Suppressor macrophage (primary cell): Measurements from ENCODE around the gene NCKAP5.

Experiments used
- DNase-seq, 4 experiments: peaks; one replicate each; pipeline ENCODE4 v3.0.0-alpha.2; 2020 to 2022

The NCKAP5 gene

GRCh38 chr2:133378386-133378785 is 189.9 kb downstream of the NCKAP5 start:
- no peak for DNase-seq

- no peak for DNase-seq
These were observed 190.7 kb downstream of the NCKAP5 start for GRCh38 chr2:133377599-133377998.

- no peak for DNase-seq
These were observed 191.2 kb downstream of the NCKAP5 start for GRCh38 chr2:133377021-133377481.

GRCh38 chr2:133374781-133375180 is 193.5 kb downstream of the NCKAP5 start:
- no peak for DNase-seq

DNA sequence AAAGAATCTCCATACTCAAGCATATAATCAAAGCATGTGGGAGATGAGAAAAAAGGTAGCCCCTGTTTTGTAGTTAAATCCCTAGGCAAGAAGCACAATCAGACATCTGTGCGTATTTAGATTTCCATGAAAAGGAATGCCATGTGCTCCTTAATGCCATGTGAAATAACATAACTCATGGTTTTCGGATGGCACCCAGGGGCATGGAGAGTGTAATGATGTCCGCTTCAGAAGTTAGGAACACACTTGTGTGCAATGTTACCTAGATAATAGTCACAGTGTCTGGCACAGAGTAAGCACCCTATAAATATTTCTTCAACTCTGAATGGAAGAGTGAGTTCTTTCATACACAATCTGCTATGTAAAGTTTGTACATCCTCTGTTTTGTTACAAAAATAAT is 197.0 kb downstream of the NCKAP5 start:
- no peak for DNase-seq

- no peak for DNase-seq
These were observed 198.2 kb downstream of the NCKAP5 start for GRCh38 chr2:133369901-133370658.

DNA sequence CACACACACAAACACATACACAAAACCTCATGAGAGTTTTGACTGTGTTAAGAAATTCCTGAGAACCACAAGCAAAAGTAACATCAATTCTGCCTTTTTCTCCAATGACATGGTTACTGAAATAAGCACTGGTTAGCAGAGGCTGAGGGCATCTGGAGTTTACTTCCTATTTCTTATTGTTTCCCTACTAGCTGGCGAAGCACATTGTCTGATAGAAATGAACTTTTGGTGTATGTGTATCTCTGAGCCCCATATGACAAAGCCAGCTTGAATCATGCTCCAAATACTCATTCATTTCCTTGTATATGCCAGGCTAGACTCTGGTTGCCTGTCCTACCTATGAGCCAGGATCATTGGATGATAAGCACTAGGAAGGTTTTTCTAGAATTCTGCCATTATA is 203.1 kb downstream of the NCKAP5 start:
- DNase-seq = no peak

- DNase-seq = no peak
These were observed 203.6 kb downstream of the NCKAP5 start for GRCh38 chr2:133364636-133365035.

DNA sequence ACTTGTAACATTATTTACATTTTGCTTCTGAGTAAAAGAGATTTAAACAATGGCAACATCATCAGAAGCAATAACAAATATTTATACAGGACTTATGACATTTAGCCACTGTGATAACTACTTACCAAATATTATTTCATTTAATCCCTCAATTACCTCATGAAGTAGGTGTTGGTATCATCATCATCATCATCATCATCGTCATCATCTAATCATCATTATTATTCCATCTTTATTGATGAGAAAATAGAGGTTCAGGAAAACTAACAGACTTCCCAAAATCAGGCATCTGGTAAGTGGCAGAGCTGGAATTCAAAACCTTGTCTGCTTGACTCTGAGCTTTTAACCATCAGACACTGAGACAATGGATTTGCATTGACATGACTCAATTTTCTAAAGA is 204.4 kb downstream of the NCKAP5 start:
- DNase-seq = no peak

DNA sequence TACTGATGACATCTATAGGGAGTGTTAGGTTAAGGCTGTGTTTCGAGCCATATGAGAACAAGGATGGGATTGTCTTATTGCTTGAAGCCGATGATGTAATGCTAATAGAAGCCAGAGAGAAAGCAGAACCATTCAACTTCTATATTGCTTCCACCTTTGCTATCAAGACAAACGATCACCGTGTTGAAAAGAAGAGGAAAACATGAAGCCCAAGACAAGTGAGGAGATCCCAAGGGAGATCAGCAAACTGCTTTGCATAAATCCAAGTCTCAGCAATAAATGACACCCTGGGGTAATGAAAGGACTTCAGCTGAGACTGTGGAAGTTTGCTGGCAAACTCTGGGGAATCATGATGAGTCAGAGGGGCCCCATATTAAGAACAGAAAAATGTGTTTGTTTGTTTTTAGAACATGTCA is 206.2 kb downstream of the NCKAP5 start:
- DNase-seq = no peak

GRCh38 chr2:133360882-133361281 is 207.4 kb downstream of the NCKAP5 start:
- DNase-seq = no peak

GRCh38 chr2:133360190-133360589 is 208.1 kb downstream of the NCKAP5 start:
- no peak for DNase-seq

GRCh38 chr2:133352719-133353118 is 215.5 kb downstream of the NCKAP5 start:
- no peak for DNase-seq

GRCh38 chr2:133346654-133347053 is 221.6 kb downstream of the NCKAP5 start:
- DNase-seq = no peak

DNA sequence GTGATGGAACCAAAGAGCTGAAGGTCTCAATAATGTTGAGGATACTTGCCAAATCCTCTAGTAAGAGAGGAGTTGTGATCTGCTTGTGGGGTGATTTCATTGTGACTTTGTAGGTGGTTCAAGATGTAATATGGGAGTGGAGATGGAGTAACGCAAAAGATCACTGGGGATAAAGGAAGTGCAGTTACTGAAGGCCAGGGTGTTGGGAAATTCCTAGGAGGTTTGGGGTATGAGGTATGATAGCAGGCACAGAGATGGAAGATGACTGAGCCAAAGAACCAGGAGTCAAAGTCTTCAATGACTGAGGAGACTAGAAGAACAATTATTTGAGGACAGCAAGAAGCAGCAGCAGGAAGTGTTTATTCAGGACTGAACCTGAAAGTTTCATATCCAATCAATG is 222.6 kb downstream of the NCKAP5 start:
- no peak for DNase-seq

- no peak for DNase-seq
These were observed 223.4 kb downstream of the NCKAP5 start for GRCh38 chr2:133344849-133345248.

- DNase-seq = no peak
These were observed 225.3 kb downstream of the NCKAP5 start for GRCh38 chr2:133343018-133343352.

- no peak for DNase-seq
These were observed 225.8 kb downstream of the NCKAP5 start for GRCh38 chr2:133342286-133343017.

DNA sequence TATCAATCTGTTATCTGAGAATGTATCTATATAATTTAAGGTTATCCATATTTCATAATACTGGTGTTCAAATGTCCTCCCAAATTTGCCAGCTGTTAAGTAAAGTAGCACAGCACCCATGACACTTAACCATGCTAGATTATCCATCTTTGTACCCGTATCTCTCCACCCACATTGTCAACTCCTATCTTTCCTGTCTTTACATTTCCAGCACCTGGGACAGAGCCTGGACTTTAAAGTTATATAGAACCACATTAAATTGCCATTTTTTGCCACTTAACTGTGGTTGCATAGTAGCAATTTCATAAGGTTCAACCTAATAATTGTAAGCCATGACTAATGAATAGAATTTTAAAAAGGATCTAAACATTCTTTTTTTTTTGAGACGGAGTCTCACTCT is 226.7 kb downstream of the NCKAP5 start:
- no peak for DNase-seq

GRCh38 chr2:133338224-133338623 is 230.0 kb downstream of the NCKAP5 start:
- no peak for DNase-seq

- no peak for DNase-seq
These were observed 233.3 kb downstream of the NCKAP5 start for GRCh38 chr2:133334923-133335322.

DNA sequence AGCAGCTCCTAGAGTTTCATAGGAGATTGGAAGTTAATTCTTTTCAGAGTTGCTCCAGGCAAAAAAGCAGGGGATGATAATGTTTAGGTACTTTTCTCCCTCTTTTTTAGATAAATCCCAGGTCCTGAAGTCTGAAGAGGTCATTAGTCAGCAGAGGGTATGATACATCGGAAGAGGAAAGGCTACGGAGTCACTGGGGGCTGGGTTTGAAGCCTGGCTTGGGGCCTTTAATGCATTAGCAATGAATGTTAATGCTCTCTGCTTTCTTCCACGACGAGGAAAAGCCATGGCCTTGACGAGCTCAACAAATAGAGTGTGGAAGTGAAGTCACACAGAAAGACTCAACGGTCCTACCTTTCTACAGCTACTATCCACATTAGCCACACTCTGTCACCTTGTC is 235.1 kb downstream of the NCKAP5 start:
- DNase-seq = no peak

DNA sequence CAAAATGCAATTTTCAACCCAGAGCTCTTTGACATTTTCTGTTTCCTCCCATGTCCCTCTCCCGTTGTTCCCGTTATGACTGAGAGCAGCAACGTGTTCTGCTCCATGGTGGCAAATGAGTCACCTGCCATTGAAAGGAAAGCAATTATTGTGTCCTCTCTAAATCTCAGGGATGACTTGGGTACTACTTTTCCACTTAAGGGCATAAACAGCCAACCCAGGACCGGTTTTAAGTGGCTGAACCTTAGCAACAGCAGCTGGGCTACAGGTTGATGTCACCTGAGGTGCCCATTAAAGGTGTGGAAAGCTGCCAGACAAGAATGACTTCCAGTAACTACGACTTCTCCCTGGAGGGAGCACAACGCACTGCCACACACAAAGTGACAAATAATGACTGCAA is 236.8 kb downstream of the NCKAP5 start:
- DNase-seq = no peak

GRCh38 chr2:133326652-133327397 is 241.4 kb downstream of the NCKAP5 start:
- no peak for DNase-seq
